HG03064 (cell line): ENCODE results near the gene PHF21B.
"Not testable (repeated sequence)": the region's sequence is repeated elsewhere in the genome, so short reads cannot be mapped to it uniquely, and the experiment has no call there.

ENCODE experiments used
- ATAC-seq: cut with Tn5 transposase; IDR thresholded peaks from one replicate; pipeline ENCODE4 v1.9.1; 2021; ENCODE audit warnings: low read depth; ENCODE audit not compliant: unreplicated experiment

PHF21B gene

GRCh38 chr22:44884562-44884961, 125.2 kb downstream of the PHF21B start:
- ATAC-seq, result no peak

- no peak for ATAC-seq
Observed at GRCh38 chr22:44883011-44883421, 126.8 kb downstream of the PHF21B start.

- ATAC-seq, result no peak
Observed at GRCh38 chr22:44882226-44882905, 127.4 kb downstream of the PHF21B start.

GRCh38 chr22:44881624-44882023, 128.2 kb downstream of the PHF21B start:
- no peak for ATAC-seq

GRCh38 chr22:44880610-44881290, 129.1 kb downstream of the PHF21B start:
- ATAC-seq, result no peak

- no peak for ATAC-seq
Observed at GRCh38 chr22:44879301-44879680, 130.5 kb downstream of the PHF21B start.

GRCh38 chr22:44878483-44879300, 131.1 kb downstream of the PHF21B start:
- ATAC-seq, result no peak

- no peak for ATAC-seq
Observed at GRCh38 chr22:44876921-44877320, 132.9 kb downstream of the PHF21B start.

- ATAC-seq, result no peak
Observed at GRCh38 chr22:44871782-44872181, 138.0 kb downstream of the PHF21B start.

GRCh38 chr22:44870021-44870420, 139.8 kb downstream of the PHF21B start:
- no peak for ATAC-seq

GRCh38 chr22:44869196-44869595, 140.6 kb downstream of the PHF21B start:
- no peak for ATAC-seq

- ATAC-seq, result no peak
Observed at GRCh38 chr22:44865193-44866057, 144.4 kb downstream of the PHF21B start.

GRCh38 chr22:44862981-44863860, 146.6 kb downstream of the PHF21B start:
- no peak for ATAC-seq

GRCh38 chr22:44862281-44862680, 147.5 kb downstream of the PHF21B start:
- ATAC-seq, result no peak

GRCh38 chr22:44861245-44861644, 148.6 kb downstream of the PHF21B start:
- ATAC-seq, result no peak

- no peak for ATAC-seq
Observed at GRCh38 chr22:44860311-44860710, 149.5 kb downstream of the PHF21B start.

- no peak for ATAC-seq
Observed at GRCh38 chr22:44859641-44860040, 150.2 kb downstream of the PHF21B start.

GRCh38 chr22:44858819-44859218, 151.0 kb downstream of the PHF21B start:
- not testable (repeated sequence) for ATAC-seq

- no peak for ATAC-seq
Observed at GRCh38 chr22:44855855-44856254, 153.9 kb downstream of the PHF21B start.
